OCI-LY3 (cell line): ENCODE data around the gene OR10D3.

Experiments
- H2AFZ ChIP-seq: fragments of 200-600, 300-600 bp; shearing (Covaris generic); 2 replicates; pipeline ENCODE4 v1.6.0; 2014; ENCODE audit warnings: antibody characterized with exemption, low read depth, low read length
- H3K27ac ChIP-seq: fragments of 200-600, 300-600 bp; sonication (generic); 2 replicates; pipeline ENCODE4 v1.5.1; 2014; ENCODE audit warnings: mild to moderate bottlenecking, low read length, moderate library complexity, mixed read lengths
- H3K27me3 ChIP-seq: fragments of 200-600, 300-600 bp; sonication (generic); 2 replicates; pipeline ENCODE4 v1.6.1; 2014; ENCODE audit warnings: low read depth, low read length, mixed read lengths
- H3K36me3 ChIP-seq: fragments of 200-600, 300-600 bp; sonication (generic); replicated peaks from 2 replicates; pipeline ENCODE3; 2014; ENCODE audit warnings: low read depth, low read length, mixed read lengths
- H3K4me1 ChIP-seq: fragments of 300-600, 200-600 bp; sonication (generic); 2 replicates; pipeline ENCODE4 v1.6.1; 2014; ENCODE audit warnings: low read length, mixed read lengths
- H3K4me2 ChIP-seq: fragments of 200-600, 300-600 bp; sonication (generic); 2 replicates; pipeline ENCODE4 v1.6.1; 2014; ENCODE audit warnings: low read length, mixed read lengths
- H3K4me3 ChIP-seq: fragments of 300-600, 200-600 bp; sonication (generic); 2 replicates; pipeline ENCODE4 v1.5.1; 2014; ENCODE audit warnings: antibody characterized with exemption, mild to moderate bottlenecking, low read length, moderate library complexity
- H3K79me2 ChIP-seq: fragments of 300-600, 200-600 bp; shearing (Covaris generic); 2 replicates; pipeline ENCODE4 v1.6.1; 2014; ENCODE audit warnings: mild to moderate bottlenecking, low read length, mixed read lengths
- H3K9ac ChIP-seq: fragments of 300-600, 200-600 bp; shearing (Covaris generic); 2 replicates; pipeline ENCODE4 v1.6.0; 2014; ENCODE audit warnings: mild to moderate bottlenecking, low read length, moderate library complexity
- H3K9me3 ChIP-seq: fragments of 200-600, 300-600 bp; shearing (Covaris generic); 2 replicates; pipeline ENCODE4 v1.6.1; 2014; ENCODE audit warnings: low read length, mixed read lengths; ENCODE audit not compliant: insufficient read depth
- H4K20me1 ChIP-seq: fragments of 200-600, 300-600 bp; sonication (generic); 2 replicates; pipeline ENCODE4 v1.6.1; 2016; ENCODE audit warnings: low read length, mixed read lengths; ENCODE audit not compliant: insufficient read depth
- CTCF ChIP-seq: fragments of 200-600, 300-600 bp; sonication (generic); IDR thresholded peaks from 2 replicates; pipeline ENCODE4 v1.5.1; 2014; ENCODE audit warnings: antibody characterized with exemption, low read length, low read depth
- EZH2phosphoT487 ChIP-seq: fragments of 200-600 bp; shearing (Covaris generic); IDR thresholded peaks from 2 replicates; pipeline ENCODE4 v1.6.1; 2018; ENCODE audit warnings: antibody characterized with exemption, mixed run types, low read depth

The OR10D3 gene

GRCh38 chr11:124225471-124225870 is 42.3 kb downstream of the OR10D3 start:
- Histone ChIP-seq H3K9me3 (no peaks in the 10 kb centered on the region), H2AFZ (no peak overlapping the region), H3K27ac (no peak overlapping the region), H3K4me2 (no peak overlapping the region), H3K36me3 (no peaks in the 10 kb centered on the region), H3K79me2 (no peaks in the 10 kb centered on the region), H3K27me3 (0 out of 2 replicates have a peak, but pooled peaks cover 3% of the 10 kb centered on the region), H3K4me1 (peaks cover 6% of the 10 kb centered on the region), H3K4me3 (no peak overlapping the region), H4K20me1 (no peaks in the 10 kb centered on the region), H3K9ac (no peak overlapping the region)
- TF ChIP-seq EZH2phosphoT487, result no peak
- TF ChIP-seq CTCF, result no peak

- H3K4me2 ChIP-seq, result no peak overlapping the region
- no peaks in the 10 kb centered on the region for H3K79me2 ChIP-seq
- no peak overlapping the region for H2AFZ ChIP-seq
- no peaks in the 10 kb centered on the region for H3K36me3 ChIP-seq
- TF ChIP-seq CTCF (no peak), EZH2phosphoT487 (no peak)
- H3K9ac ChIP-seq, result no peak overlapping the region
- H3K4me3 ChIP-seq, result no peak overlapping the region
- 0 out of 2 replicates have a peak, but pooled peaks cover 4% of the 10 kb centered on the region for H3K27me3 ChIP-seq
- H3K27ac ChIP-seq, result no peak overlapping the region
- H3K9me3 ChIP-seq, result no peaks in the 10 kb centered on the region
- no peaks in the 10 kb centered on the region for H3K4me1 ChIP-seq
- H4K20me1 ChIP-seq, result no peaks in the 10 kb centered on the region
Measured at GRCh38 chr11:124233376-124233775, 50.2 kb downstream of the OR10D3 start.
